Hepatocyte (in vitro differentiated cells): ENCODE results near the gene LCORL.

Source experiments
- CTCF ChIP-seq: fragments of 200-600 bp; sonication (generic); IDR thresholded peaks from 2 replicates; pipeline ENCODE4 v1.5.1; 2016; ENCODE audit warnings: antibody characterized with exemption, mild to moderate bottlenecking; ENCODE audit not compliant: poor library complexity
- EZH2 ChIP-seq: fragments of 200-600 bp; sonication (generic); IDR thresholded peaks from 2 replicates; pipeline ENCODE4 v1.6.1; 2016; ENCODE audit warnings: antibody characterized with exemption, mild to moderate bottlenecking, borderline replicate concordance

- TF ChIP-seq CTCF: no peak
- TF ChIP-seq EZH2: no peak
These were observed 20.5 kb upstream of the LCORL start for GRCh38 chr4:18042012-18042411.
